SK-N-SH treated with all-trans-retinoic acid at 6 μM for 48 hours (cell line): ENCODE data around the gene IGFN1.

Experiments
- ATAC-seq: fragments of 200-7000 bp; cut with Tn5 transposase; 3 replicates; pipeline ENCODE4 v1.9.1; 2020; ENCODE audit warnings: mild to moderate bottlenecking, moderate library complexity
- ARNTL ChIP-seq: fragments of 450-650 bp; formaldehyde crosslinking; IDR thresholded peaks from 2 replicates; pipeline ENCODE4 v1.5.0; 2020; ENCODE audit warnings: low read depth, mild to moderate bottlenecking, moderate library complexity, borderline replicate concordance
- BACH2 ChIP-seq: fragments of 250-450 bp; sonication (Bioruptor Pico); IDR thresholded peaks from 2 replicates; pipeline ENCODE4 v1.9.0; 2021; ENCODE audit warnings: mild to moderate bottlenecking, borderline replicate concordance
- CSDC2 ChIP-seq: fragments of 250-450 bp; sonication (Bioruptor Pico); IDR thresholded peaks from 2 replicates; pipeline ENCODE4 v1.5.0; 2020; ENCODE audit warnings: mild to moderate bottlenecking, moderate library complexity
- ESRRG ChIP-seq: fragments of 250-450 bp; sonication (Bioruptor Pico); IDR thresholded peaks from 2 replicates; pipeline ENCODE4 v1.6.1; 2021; ENCODE audit warnings: mild to moderate bottlenecking
- GLIS3 ChIP-seq: fragments of 250-450 bp; sonication (Bioruptor Pico); IDR thresholded peaks from 2 replicates; pipeline ENCODE4 v1.5.0; 2020; ENCODE audit warnings: mild to moderate bottlenecking, moderate library complexity
- ISL1 ChIP-seq: fragments of 250-450 bp; sonication (Bioruptor Pico); IDR thresholded peaks from 2 replicates; pipeline ENCODE4 v2.1.2; 2022; ENCODE audit warnings: mild to moderate bottlenecking, moderate library complexity
- OSR1 ChIP-seq: fragments of 250-450 bp; sonication (Bioruptor Pico); IDR thresholded peaks from 2 replicates; pipeline ENCODE4 v1.8.0; 2022; ENCODE audit warnings: moderate library complexity, mild to moderate bottlenecking, inconsistent platforms
- PATZ1 ChIP-seq: fragments of 250-450 bp; sonication (Bioruptor Pico); IDR thresholded peaks from 2 replicates; pipeline ENCODE4 v1.8.0; 2020; ENCODE audit warnings: mild to moderate bottlenecking, moderate library complexity, borderline replicate concordance
- PPARA ChIP-seq: fragments of 250-450 bp; sonication (Bioruptor Pico); IDR thresholded peaks from 2 replicates; pipeline ENCODE4 v1.5.0; 2020; ENCODE audit warnings: mild to moderate bottlenecking, borderline replicate concordance
- RARB ChIP-seq: fragments of 250-450 bp; sonication (Bioruptor Pico); IDR thresholded peaks from 2 replicates; pipeline ENCODE4 v1.8.0; 2021; ENCODE audit warnings: mild to moderate bottlenecking, moderate library complexity
- SNAI2 ChIP-seq: fragments of 250-450 bp; sonication (Bioruptor Pico); IDR thresholded peaks from 2 replicates; pipeline ENCODE4 v1.5.0; 2020; ENCODE audit warnings: mild to moderate bottlenecking, moderate library complexity
- TCF4 ChIP-seq: fragments of 250-450 bp; sonication (Bioruptor Pico); IDR thresholded peaks from 2 replicates; pipeline ENCODE4 v1.8.0; 2021; ENCODE audit warnings: mild to moderate bottlenecking, moderate library complexity, borderline replicate concordance
- TOX ChIP-seq: fragments of 250-450 bp; sonication (Bioruptor Pico); IDR thresholded peaks from 2 replicates; pipeline ENCODE4 v1.8.0; 2021; ENCODE audit warnings: mild to moderate bottlenecking, moderate library complexity, borderline replicate concordance
- ZC3H10 ChIP-seq: fragments of 250-450 bp; sonication (Bioruptor Pico); IDR thresholded peaks from 2 replicates; pipeline ENCODE4 v1.5.1; 2021; ENCODE audit warnings: mild to moderate bottlenecking, moderate library complexity
- ZFP3 ChIP-seq: fragments of 250-450 bp; sonication (Bioruptor Pico); IDR thresholded peaks from 2 replicates; pipeline ENCODE4 v1.5.0; 2020; ENCODE audit warnings: mild to moderate bottlenecking, moderate library complexity
- ZFP30 ChIP-seq: fragments of 450-650 bp; formaldehyde crosslinking; IDR thresholded peaks from 2 replicates; pipeline ENCODE4 v1.5.0; 2022; ENCODE audit warnings: mild to moderate bottlenecking, moderate library complexity
- ZNF565 ChIP-seq: fragments of 450-650 bp; formaldehyde crosslinking; conservative IDR thresholded peaks from 2 replicates; pipeline ENCODE4 v1.5.0; 2020; ENCODE audit warnings: low read depth, mild to moderate bottlenecking, moderate library complexity
- ZNF70 ChIP-seq: fragments of 450-650 bp; formaldehyde crosslinking; IDR thresholded peaks from 2 replicates; pipeline ENCODE4 v1.5.0; 2020; ENCODE audit warnings: mild to moderate bottlenecking, moderate library complexity
- ZNF8 ChIP-seq: fragments of 450-650 bp; formaldehyde crosslinking; IDR thresholded peaks from 2 replicates; pipeline ENCODE4 v1.5.0; 2020; ENCODE audit warnings: mild to moderate bottlenecking, moderate library complexity
- TF ChIP-seq, protein P1 (sequence below): fragments of 250-450 bp; sonication (Bioruptor Pico); IDR thresholded peaks from 2 replicates; pipeline ENCODE4 v1.5.1; 2021; ENCODE audit warnings: mild to moderate bottlenecking, moderate library complexity
- TF ChIP-seq, protein P2 (sequence below): fragments of 250-450 bp; sonication (Bioruptor Pico); IDR thresholded peaks from 2 replicates; pipeline ENCODE4 v1.5.0; 2020; ENCODE audit warnings: mild to moderate bottlenecking, moderate library complexity
- TF ChIP-seq, protein P3 (sequence below): fragments of 250-450 bp; sonication (Bioruptor Pico); IDR thresholded peaks from 2 replicates; pipeline ENCODE4 v1.5.1; 2020; ENCODE audit warnings: low read depth, mild to moderate bottlenecking, moderate library complexity
- TF ChIP-seq, protein P4 (sequence below): fragments of 250-450 bp; sonication (Bioruptor Pico); IDR thresholded peaks from 2 replicates; pipeline ENCODE4 v1.8.0; 2021; ENCODE audit warnings: low read depth, mild to moderate bottlenecking, moderate library complexity, borderline replicate concordance

IGFN1 gene

DNA sequence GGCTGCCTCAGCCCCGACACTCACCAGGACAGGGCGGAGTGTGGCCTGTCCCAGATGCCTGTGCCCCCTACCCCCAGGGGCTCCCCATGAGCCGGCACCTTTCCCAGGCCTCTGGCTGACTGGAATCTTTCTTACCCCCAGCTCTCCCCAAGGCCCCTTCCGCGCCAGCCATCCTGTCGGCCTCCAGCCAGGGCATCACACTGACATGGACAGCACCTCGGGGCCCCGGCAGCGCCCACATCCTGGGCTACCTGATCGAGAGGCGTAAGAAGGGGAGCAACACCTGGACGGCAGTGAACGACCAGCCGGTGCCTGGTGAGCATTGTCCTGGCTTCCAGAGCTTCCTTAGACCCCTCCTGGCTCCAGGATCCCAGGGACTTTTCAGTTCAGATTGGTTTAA lies 26.5 kb downstream of the IGFN1 start:
- no peak for ATAC-seq
- TF ChIP-seq ZFP30 (CRISPR knock-in tag) (no peak), ESRRG (no peak), ARNTL (CRISPR knock-in tag) (no peak), CSDC2 (CRISPR knock-in tag) (no peak), ZNF70 (no peak), ZFP3 (no peak), RARB (CRISPR knock-in tag) (no peak), GLIS3 (CRISPR knock-in tag) (no peak), PPARA (no peak), ZC3H10 (CRISPR knock-in tag) (no peak), ZNF565 (CRISPR knock-in tag) (no peak)
- TF ChIP-seq, protein P1, sequence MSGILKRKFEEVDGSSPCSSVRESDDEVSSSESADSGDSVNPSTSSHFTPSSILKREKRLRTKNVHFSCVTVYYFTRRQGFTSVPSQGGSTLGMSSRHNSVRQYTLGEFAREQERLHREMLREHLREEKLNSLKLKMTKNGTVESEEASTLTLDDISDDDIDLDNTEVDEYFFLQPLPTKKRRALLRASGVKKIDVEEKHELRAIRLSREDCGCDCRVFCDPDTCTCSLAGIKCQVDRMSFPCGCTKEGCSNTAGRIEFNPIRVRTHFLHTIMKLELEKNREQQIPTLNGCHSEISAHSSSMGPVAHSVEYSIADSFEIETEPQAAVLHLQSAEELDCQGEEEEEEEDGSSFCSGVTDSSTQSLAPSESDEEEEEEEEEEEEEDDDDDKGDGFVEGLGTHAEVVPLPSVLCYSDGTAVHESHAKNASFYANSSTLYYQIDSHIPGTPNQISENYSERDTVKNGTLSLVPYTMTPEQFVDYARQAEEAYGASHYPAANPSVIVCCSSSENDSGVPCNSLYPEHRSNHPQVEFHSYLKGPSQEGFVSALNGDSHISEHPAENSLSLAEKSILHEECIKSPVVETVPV (CRISPR knock-in tag) = no peak

DNA sequence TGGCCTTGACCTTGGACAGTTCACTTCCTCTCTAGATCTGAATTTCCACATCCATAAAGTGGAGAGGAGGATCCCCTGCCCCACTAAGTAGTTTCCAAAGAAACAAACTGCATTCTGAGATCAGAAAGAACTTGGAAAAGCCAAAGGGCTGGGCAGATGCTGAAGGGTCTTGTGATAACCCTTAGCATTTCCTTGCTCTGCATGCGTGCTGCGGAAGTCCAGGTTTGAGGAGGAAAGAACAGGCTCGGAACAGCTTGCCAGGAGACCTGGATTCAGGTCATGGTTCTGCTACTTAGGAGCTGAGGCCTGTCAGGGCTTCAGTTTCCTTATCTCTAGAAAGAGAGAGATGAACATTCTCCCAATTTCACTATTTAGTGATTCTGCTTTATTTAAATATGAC lies 27.2 kb downstream of the IGFN1 start:
- no peak for ATAC-seq
- TF ChIP-seq PPARA (no peak), ZFP30 (CRISPR knock-in tag) (no peak), ZNF8 (no peak), ARNTL (CRISPR knock-in tag) (no peak), TCF4 (CRISPR knock-in tag) (no peak), ZFP3 (no peak), TOX (CRISPR knock-in tag) (no peak), ISL1 (CRISPR knock-in tag) (no peak), ZC3H10 (CRISPR knock-in tag) (no peak), GLIS3 (CRISPR knock-in tag) (no peak), OSR1 (no peak), BACH2 (CRISPR knock-in tag) (no peak), RARB (CRISPR knock-in tag) (no peak), ZNF70 (no peak)
- TF ChIP-seq, protein P2, sequence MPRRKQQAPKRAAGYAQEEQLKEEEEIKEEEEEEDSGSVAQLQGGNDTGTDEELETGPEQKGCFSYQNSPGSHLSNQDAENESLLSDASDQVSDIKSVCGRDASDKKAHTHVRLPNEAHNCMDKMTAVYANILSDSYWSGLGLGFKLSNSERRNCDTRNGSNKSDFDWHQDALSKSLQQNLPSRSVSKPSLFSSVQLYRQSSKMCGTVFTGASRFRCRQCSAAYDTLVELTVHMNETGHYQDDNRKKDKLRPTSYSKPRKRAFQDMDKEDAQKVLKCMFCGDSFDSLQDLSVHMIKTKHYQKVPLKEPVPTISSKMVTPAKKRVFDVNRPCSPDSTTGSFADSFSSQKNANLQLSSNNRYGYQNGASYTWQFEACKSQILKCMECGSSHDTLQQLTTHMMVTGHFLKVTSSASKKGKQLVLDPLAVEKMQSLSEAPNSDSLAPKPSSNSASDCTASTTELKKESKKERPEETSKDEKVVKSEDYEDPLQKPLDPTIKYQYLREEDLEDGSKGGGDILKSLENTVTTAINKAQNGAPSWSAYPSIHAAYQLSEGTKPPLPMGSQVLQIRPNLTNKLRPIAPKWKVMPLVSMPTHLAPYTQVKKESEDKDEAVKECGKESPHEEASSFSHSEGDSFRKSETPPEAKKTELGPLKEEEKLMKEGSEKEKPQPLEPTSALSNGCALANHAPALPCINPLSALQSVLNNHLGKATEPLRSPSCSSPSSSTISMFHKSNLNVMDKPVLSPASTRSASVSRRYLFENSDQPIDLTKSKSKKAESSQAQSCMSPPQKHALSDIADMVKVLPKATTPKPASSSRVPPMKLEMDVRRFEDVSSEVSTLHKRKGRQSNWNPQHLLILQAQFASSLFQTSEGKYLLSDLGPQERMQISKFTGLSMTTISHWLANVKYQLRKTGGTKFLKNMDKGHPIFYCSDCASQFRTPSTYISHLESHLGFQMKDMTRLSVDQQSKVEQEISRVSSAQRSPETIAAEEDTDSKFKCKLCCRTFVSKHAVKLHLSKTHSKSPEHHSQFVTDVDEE = no peak
- TF ChIP-seq, protein P3, sequence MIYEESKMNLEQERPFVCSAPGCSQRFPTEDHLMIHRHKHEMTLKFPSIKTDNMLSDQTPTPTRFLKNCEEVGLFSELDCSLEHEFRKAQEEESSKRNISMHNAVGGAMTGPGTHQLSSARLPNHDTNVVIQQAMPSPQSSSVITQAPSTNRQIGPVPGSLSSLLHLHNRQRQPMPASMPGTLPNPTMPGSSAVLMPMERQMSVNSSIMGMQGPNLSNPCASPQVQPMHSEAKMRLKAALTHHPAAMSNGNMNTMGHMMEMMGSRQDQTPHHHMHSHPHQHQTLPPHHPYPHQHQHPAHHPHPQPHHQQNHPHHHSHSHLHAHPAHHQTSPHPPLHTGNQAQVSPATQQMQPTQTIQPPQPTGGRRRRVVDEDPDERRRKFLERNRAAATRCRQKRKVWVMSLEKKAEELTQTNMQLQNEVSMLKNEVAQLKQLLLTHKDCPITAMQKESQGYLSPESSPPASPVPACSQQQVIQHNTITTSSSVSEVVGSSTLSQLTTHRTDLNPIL (CRISPR knock-in tag) = no peak

- ATAC-seq = no peak
- TF ChIP-seq ZFP3 (no peak), ISL1 (CRISPR knock-in tag) (no peak), GLIS3 (CRISPR knock-in tag) (no peak), PATZ1 (CRISPR knock-in tag) (no peak), ARNTL (CRISPR knock-in tag) (no peak), RARB (CRISPR knock-in tag) (no peak), CSDC2 (CRISPR knock-in tag) (no peak), SNAI2 (CRISPR knock-in tag) (no peak), ZFP30 (CRISPR knock-in tag) (no peak), TCF4 (CRISPR knock-in tag) (no peak), ZNF70 (no peak)
- TF ChIP-seq, protein P2 = no peak
- TF ChIP-seq, protein P1 (CRISPR knock-in tag) = no peak
- TF ChIP-seq, protein P4, sequence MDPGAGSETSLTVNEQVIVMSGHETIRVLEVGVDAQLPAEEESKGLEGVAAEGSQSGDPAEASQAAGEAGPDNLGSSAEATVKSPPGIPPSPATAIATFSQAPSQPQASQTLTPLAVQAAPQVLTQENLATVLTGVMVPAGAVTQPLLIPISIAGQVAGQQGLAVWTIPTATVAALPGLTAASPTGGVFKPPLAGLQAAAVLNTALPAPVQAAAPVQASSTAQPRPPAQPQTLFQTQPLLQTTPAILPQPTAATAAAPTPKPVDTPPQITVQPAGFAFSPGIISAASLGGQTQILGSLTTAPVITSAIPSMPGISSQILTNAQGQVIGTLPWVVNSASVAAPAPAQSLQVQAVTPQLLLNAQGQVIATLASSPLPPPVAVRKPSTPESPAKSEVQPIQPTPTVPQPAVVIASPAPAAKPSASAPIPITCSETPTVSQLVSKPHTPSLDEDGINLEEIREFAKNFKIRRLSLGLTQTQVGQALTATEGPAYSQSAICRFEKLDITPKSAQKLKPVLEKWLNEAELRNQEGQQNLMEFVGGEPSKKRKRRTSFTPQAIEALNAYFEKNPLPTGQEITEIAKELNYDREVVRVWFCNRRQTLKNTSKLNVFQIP (CRISPR knock-in tag) = no peak
- TF ChIP-seq, protein P3 (CRISPR knock-in tag) = no peak
Observed at GRCh38 chr1:201218409-201218808, 27.8 kb downstream of the IGFN1 start.
